HG02884 (cell line): Measurements from ENCODE around the gene FAM117B.

Experiments
- ATAC-seq: cut with Tn5 transposase; IDR thresholded peaks from one replicate; pipeline ENCODE4 v1.9.1; 2021; ENCODE audit warnings: mild to moderate bottlenecking, moderate library complexity; ENCODE audit not compliant: unreplicated experiment

Gene FAM117B

GRCh38 chr2:202634556-202635427 is at the start of gene FAM117B:
Gene FAM117B, plus strand, starts transcription at chr2:202634969. Its CDS starts 219 bp downstream, at chr2:202635188.
- peak; percentile 89 for ATAC-seq

- peak; percentile 76 for ATAC-seq
Observed at GRCh38 chr2:202588647-202589581, 45.9 kb upstream of the FAM117B start.

DNA sequence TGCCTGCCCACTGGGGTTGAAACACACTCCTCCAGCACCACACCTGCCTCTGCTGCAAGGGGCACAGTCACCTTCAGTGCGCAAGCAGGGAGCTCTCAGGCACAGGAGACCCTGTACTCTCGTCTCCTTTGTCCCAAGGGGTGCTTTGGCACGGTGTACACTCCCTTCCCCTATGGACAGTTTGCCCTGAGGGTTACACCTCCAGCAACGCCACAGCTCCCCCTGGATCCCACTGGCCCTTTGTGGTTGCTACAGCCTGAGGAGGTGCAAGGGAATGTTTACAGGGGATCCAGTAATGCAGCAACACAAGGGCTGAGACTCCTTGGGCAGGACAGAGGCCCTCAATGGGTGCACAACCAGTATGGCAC is 45.2 kb upstream of the FAM117B start:
- no peak for ATAC-seq

DNA sequence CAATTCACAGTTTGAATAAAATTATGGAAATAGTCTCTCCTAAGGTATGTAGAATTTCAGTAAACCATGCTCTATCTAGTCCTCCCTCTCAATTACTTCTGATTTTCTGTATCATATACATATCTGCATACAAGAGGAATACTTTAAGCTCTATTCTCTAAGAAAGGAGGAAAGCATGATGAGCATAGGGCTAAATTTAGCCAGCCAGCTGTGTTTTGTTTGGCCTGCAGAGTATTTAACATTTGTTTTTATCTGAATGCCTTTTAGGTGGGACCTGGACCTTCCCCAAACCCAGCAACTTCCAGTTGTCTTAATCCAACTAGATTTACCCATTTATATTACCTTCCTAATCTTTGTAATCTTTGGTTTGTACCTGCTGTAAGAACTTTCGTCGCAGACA is 42.2 kb upstream of the FAM117B start:
- no peak for ATAC-seq

- ATAC-seq: no peak
Observed at GRCh38 chr2:202599105-202599504, 35.7 kb upstream of the FAM117B start.

DNA sequence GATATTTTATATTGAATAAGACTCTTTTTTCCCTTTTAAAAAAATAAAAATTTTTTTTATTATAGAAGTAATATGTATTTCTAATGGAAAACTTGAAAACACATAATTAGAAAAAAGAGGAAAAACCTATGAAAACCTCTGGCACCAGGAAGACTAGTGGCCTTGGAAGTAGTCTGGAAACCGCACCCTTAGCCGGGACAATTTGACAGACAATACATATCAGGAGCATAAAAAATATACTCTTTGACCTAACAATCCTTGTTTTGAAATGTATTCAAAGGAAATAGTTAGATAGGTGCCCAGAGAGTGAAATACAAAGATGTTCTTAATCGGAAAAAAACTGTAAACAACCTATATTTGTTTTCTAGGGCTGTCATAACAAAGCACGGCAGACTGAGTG is 34.9 kb upstream of the FAM117B start:
- ATAC-seq: no peak

DNA sequence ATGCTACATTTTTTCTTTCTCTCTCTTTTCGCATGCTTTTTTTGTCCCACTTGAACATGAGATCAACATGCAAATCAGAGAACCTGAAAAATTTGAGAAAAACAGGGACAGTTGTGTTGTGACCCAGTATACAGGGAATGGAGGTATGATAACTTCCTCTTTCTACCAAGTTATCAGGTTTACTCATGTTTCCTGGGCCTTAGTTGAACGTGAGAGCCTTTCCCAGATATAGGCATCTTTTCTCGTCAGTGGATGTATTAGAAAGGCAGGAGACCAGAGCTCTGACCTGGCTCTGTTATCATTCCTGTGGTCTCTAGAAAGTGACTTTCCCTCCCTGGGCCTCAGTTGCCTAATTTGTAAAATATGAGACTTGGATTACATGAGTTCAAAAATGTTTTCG is 30.1 kb upstream of the FAM117B start:
- ATAC-seq: no peak

- ATAC-seq: no peak
Observed at GRCh38 chr2:202605174-202605573, 29.6 kb upstream of the FAM117B start.

DNA sequence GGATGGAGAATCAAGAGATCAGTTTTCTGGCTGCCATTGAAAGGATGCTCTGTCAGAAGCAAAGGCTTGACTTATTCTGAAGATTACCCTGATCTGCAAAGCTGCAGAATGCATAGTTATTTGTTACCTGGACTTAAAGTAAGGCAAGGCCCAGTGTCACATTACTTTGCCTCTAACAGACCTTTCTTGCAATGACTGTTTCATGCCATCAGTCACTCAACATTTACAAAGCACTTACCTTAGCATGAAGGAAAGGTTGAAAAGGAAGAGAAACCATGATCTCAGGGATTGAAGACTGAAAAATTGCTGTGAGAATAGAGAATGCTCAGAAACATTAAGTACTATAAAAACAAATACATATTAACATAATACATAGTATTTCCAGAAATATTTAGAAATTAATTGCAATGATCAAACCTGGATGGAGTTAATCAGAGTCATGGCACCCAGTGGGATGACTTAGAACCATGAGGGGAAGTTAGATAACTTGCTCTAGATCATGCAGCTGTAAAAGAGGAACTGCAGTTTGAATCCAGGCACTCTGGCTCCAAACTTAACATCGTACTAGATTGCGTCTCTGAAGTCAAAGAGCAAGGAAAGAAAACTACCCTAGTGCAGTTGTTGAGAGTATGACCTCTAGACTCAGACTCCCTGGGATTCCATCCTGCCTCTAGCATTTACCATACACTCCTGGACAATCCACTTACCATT is 26.5 kb upstream of the FAM117B start:
- ATAC-seq: no peak

DNA sequence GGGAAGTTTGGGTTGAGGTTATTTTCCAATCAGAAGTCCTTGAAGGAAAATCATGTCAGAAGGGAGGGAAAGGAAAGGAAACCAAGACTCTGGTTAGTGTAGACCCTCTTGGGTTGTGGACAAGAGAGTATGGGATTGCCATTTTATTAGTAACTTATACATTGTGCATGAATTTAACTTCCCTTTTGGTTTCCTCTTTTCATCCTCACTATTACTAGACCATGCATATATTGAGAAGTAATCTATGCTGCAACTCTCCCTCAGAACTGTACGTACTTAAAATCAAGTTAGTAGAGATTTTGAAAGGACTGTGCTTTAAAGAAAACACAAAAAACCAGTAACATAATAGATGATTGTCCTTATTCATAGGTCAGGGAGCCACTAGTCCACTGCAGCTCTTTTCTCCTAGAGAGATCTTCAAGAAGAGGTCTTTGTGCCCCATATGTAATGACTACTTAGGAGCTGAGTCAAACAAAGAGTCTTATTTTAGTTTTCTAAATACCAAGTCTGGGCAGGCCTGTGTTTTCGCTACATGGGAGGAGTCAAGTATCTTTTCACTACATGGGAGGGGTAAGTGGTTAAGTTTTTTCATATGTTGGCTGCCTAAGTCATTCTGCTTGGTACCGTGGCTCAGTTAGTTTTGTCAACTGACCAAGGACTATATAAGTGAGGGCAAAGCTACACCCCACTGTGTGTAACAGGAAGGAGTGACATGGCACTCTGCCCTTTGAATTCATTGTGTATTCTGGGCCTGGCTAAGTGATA is 25.2 kb upstream of the FAM117B start:
- ATAC-seq: peak; percentile 94

- ATAC-seq: no peak
Observed at GRCh38 chr2:202610380-202610779, 24.4 kb upstream of the FAM117B start.

DNA sequence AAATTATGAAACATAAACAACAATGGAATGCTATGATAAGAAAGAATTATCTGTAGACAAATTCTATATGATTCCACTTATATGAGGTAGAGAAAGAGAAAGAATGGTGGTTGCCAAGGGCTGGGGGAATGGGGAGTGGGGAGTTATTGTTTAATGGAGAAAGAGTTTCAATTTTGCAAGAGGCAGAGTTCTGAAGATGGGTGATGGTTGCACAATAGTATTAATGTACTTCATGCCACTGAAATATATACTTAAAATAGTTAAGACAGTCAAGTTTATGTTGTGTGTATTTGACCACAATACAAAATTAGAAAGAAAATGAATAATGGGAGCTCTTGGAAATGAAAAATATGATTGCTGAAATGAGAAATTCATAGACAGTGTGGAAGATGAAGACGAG is 22.6 kb upstream of the FAM117B start:
- ATAC-seq: no peak

- no peak for ATAC-seq
Observed at GRCh38 chr2:202613479-202613878, 21.3 kb upstream of the FAM117B start.

- no peak for ATAC-seq
Observed at GRCh38 chr2:202624133-202624532, 10.6 kb upstream of the FAM117B start.

GRCh38 chr2:202627042-202627441 is 7.7 kb upstream of the FAM117B start:
- ATAC-seq: no peak

DNA sequence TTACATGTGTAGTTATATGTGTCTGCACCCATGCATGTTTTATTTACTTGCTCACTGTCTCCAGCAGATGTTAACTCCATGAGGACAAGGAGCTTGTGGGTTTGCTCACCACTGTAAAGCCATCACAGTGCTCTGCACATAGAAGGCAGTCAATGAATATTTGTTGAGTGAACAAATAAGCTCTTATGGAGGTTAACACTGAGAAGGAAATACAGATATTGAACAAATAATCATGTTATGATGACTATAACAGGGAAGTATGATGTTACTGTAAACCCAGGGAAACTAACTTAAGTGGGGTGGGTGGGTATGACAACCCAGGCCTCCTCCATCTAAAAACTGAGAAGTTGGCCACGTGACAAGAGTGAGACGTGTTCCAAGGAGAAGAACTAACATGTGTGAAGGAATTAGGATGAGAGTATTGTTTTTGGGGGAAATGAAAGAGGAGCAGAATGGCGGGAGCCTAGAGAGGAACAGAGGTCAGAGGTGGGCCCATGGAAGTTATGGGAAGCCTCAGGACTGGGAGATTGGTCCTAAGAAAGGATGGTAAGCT is 6.0 kb upstream of the FAM117B start:
- no peak for ATAC-seq

GRCh38 chr2:202632682-202633290 is 2.0 kb upstream of the FAM117B start:
- no peak for ATAC-seq

GRCh38 chr2:202633470-202633869 is 1.3 kb upstream of the FAM117B start:
- no peak for ATAC-seq

GRCh38 chr2:202635428-202636212 is 851 bp downstream of the FAM117B start:
- peak; percentile 44 for ATAC-seq
